GM21526 (cell line): ENCODE results near the gene ROCK2.
"Not testable (repeated sequence)": the region's sequence is repeated elsewhere in the genome, so short reads cannot be mapped to it uniquely, and the experiment has no call there.

ENCODE experiments used
- ATAC-seq: cut with Tn5 transposase; IDR thresholded peaks from one replicate; pipeline ENCODE4 v1.9.1; 2021; ENCODE audit warnings: moderate library complexity; ENCODE audit not compliant: unreplicated experiment, low FRiP score

The ROCK2 gene

DNA sequence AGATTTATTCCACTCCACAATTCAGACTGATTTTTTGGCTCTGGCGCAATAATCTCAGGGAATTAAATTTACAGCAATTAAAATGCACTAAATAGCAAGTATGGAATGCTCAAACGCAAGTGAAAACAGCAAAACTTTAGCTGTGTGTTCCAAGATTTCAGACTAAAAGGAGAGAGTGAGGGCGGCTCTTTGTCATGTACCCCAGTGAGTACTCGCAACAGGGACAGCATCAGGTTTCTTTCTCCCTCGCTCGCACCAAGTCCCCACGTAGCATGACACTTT, 1.1 kb downstream of the ROCK2 start:
- ATAC-seq = peak; percentile 38

GRCh38 chr2:11342551-11343367, 1.7 kb downstream of the ROCK2 start:
- ATAC-seq = no peak

DNA sequence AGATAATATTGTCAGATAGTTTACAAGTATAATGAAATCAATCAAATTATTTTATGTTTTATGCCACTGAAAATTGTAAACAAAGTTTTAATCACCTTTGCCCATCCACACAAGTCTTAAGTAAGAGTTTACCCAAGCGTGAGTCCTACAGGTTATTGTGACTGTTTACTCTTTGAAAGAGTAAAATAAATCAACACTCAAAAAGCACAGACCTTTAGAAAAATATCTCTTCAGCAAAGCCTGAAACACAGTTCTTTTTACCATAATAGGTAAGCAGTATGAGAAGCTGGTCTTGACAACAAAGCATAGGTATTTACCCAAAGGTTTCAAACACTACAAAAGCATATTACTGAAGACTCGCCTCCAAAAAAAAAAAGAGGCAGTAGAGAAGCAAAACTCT, 3.7 kb downstream of the ROCK2 start:
- no peak for ATAC-seq

- no peak for ATAC-seq
These were observed 4.8 kb downstream of the ROCK2 start for GRCh38 chr2:11339508-11340083.

DNA sequence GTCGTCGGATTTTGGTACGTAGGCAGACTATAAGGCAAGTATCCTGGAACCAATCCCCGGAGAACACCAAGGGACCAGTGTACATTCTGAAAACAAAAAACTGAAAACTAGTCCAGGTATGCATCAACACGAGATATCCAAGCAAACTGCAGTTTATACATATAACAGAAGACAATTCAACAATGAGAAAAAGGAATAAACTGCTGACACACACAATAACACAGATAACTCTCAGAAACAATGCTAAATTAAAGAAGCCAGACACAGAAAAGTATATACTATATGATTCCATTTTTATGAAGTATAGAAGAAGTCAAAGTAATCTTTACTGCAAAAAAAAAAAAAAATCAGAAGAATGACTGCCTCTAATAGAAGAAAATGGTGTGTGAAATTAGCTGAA, 5.9 kb downstream of the ROCK2 start:
- ATAC-seq = no peak

DNA sequence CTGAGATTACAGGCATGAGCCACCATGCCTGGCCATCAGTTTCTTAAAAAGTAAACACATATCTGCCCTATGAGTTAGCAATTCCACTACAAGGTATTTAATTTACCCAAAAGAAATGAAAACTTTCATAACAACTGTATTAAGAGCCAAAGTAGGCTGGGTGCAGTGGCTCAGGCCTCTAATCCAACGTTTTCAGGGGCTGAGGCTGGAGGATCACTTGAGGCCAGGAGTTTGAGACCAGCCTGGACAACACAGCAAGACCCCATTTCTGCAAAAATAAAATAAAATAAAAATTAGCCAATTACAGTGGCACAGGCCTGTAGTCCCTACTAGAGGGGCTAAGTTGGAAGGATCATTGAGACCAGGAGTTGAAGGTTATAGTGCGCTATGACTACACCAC, 6.5 kb downstream of the ROCK2 start:
- no peak for ATAC-seq

DNA sequence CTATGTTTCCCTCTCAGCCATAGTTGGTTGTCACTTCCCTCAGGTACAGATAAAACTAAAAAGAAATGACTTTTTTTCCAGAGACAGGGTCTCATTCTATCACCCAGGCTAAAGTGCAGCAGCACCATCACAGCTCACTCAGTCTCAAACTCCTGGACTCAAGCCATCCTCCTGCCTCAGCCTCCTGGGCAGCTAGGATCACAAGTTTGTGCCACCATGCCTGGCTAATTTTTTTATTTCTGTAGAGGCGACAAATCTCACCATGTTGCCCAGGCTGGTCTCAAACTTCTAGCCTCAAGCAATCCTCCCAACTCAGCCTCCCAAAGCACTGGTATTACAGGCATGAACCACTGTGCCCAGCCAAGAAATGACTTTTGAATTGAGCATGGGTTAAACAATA, 8.2 kb downstream of the ROCK2 start:
- ATAC-seq = no peak

DNA sequence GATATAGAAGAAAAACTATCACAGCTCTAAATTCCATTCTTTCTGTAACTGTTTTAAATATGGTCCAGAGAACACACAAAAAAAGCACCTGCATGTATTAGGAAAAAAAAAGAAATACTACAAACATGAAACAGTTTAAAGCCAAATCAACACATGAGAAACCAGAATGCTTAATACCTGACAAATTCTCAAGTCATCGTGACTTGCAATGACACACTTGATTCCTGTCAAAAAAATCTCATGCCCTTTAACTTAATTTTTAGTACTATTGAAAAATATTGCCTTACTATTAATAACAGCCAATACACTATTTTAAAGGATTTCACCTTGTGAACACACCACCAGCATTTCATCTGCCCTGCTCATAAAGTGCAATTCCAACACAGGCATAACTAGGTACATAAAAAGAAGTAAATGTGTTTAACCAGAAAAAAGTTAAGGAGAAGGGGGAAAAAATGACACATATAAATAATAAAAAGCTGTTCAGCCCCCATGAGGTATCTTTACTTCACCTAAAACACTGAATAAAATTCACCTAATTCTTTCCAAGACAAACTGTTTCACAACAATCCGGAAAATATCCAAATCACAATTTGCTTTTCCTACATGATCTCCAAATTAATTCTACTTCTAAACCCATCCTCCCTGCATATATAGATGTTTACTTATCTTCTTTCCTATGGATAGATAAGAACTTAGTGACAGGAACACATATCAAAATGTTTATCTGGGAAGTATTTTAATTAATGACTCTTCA, 10.8 kb downstream of the ROCK2 start:
- ATAC-seq = no peak

DNA sequence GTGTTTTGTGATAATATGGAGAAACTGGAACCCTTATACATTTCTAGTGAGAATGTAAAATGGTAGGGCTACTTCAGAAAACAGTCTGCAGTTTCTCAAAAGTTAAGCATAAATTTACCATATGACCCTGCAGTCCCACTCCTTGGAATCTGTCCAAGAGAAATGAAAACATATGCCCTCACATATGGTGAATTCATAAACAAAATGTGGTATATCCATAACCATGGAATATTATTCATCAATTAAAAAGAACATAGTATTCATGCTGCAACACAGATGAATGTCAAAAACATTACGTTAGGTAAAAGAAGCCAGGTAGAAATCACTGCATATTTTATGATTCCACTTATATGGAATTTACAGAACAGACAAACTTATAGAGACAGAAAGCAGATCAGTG, 11.8 kb downstream of the ROCK2 start:
- no peak for ATAC-seq

DNA sequence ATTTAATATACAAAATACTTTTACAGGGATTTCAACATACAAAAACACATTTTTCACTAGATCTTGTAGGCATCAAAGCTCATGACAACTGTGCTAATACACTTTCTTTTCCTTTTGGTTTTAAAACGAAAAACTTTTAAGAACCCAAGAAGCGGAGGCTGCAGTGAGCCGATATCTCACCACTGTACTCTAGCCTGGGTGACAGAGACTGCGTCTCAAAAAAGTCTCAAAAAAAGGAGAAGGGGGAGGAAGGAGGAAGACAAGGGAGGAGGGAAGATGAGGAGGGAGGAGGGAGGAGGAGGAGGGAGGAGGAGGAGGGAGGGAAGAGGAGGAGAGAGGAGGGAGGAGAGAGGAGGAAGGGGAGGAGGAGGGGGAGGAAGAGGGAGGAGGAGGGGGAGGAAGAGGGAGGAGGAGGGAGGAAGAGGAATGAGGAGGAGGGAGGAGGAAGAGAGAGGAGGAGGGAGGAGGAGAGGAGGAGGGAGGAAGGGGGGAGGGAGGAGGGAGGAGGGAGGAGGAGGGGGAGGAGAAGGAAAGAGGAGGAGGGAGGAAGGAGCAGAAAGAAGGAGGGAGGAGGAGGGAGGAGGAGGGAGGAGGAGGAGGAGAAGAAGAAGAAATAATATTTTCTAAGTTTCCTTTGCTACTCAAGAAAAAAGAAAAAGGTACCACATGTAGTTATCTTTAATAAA, 13.8 kb downstream of the ROCK2 start:
- ATAC-seq = no peak

DNA sequence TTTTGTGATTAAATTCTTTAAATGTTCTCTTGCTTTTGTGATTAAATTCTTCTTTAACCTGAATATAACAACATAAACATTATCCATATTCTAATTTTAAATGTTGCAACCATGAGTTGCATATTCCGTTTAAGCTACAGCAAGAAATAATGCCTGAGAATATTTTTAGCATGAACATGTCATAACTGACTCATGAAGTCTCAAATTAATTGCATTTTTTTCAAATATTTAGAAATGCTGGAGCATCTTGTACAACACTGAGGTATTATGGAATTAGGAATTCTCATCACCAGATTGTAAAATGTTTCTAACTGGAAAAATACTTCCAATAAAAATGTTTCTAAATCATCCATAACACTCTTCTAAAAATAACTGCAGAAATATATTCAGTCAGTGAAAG, 14.7 kb downstream of the ROCK2 start:
- no peak for ATAC-seq

DNA sequence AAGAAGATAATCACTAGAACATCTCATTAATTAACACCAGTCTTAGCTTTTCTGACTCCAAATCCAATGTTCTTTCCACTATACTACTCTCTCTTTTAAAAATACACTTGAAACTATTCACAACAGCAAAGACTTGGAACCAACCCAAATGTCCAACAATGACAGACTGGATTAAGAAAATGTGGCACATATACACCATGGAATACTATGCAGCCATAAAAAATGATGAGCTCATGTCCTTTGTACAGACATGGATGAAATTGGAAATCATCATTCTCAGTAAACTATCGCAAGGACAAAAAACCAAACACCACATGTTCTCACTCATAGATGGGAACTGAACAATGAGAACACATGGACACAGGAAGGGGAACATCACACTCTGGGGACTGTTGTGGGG, 15.9 kb downstream of the ROCK2 start:
- not testable (repeated sequence) for ATAC-seq

DNA sequence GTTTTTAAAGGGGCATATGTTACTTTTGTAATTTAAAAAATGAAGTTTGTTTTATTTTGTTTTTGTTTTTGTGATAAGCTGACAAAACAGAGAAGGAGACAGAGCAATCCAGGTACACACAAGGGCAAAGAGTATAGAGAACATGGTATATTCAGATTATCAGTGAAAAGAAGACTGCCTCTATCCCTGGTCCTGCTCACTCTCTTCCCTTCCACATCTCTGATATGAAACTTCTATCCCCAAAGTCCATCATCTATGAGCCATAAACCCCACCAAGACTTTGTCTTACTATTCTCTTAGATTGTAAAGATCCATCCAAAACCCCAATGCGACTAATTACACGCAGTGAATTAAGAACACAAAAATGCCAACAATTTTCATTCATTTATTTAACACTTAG, 16.6 kb downstream of the ROCK2 start:
- ATAC-seq = no peak

- ATAC-seq = no peak
These were observed 17.7 kb downstream of the ROCK2 start for GRCh38 chr2:11326677-11327211.

- ATAC-seq = no peak
These were observed 18.3 kb downstream of the ROCK2 start for GRCh38 chr2:11325961-11326676.

- ATAC-seq = no peak
These were observed 22.6 kb downstream of the ROCK2 start for GRCh38 chr2:11321847-11322246.

- ATAC-seq = no peak
These were observed 23.5 kb downstream of the ROCK2 start for GRCh38 chr2:11320698-11321492.

- no peak for ATAC-seq
These were observed 24.5 kb downstream of the ROCK2 start for GRCh38 chr2:11319939-11320338.

DNA sequence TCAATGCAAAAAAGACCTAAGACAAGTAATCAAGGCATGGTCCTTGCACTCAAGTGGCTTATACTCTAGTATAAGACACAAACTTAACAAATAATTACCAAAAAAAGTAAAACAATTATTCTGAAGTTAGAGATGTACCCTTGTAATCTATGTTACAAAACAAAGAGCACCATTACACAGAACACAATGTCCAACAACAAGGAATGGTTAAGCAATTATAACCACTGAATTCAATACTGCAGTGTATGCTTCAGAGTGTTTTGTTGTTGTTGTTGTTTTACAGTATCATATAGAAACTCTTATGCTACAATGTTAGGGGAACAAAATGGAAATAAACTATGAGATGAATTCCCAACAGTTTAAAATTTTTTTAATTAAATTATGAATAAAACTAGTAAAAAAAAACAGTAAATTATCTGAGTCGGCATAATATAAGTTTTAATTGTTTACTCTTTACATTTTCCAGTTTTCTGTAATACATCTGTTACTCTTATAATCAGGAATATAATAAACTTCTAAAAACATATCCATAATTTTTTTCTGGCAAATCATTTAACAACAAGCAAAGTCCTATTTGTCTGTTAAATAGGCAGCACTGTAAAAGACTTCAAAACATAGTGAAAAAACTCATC, 29.2 kb downstream of the ROCK2 start:
- ATAC-seq = no peak
